ENCODE results near the gene IL13.

- TF ChIP-seq, protein P1, sequence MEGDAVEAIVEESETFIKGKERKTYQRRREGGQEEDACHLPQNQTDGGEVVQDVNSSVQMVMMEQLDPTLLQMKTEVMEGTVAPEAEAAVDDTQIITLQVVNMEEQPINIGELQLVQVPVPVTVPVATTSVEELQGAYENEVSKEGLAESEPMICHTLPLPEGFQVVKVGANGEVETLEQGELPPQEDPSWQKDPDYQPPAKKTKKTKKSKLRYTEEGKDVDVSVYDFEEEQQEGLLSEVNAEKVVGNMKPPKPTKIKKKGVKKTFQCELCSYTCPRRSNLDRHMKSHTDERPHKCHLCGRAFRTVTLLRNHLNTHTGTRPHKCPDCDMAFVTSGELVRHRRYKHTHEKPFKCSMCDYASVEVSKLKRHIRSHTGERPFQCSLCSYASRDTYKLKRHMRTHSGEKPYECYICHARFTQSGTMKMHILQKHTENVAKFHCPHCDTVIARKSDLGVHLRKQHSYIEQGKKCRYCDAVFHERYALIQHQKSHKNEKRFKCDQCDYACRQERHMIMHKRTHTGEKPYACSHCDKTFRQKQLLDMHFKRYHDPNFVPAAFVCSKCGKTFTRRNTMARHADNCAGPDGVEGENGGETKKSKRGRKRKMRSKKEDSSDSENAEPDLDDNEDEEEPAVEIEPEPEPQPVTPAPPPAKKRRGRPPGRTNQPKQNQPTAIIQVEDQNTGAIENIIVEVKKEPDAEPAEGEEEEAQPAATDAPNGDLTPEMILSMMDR (optimal IDR thresholded peaks at IDR 0.05 in 1 of 3, IDR thresholded peaks at IDR 0.05 in 1 of 3, conservative IDR thresholded peaks at IDR 0.05 in 1 of 3; ENCODE audit: extremely low read depth in 1 of 3, insufficient read depth in 2 of 3, low read length in 3 of 3): no peak
- no peak for TF ChIP-seq EZH2 (IDR thresholded peaks at IDR 0.05; ENCODE audit: low read length)
Observed at GRCh38 chr5:132675936-132676689, 18.1 kb downstream of the IL13 start.

All from keratinocyte (primary cell).